Measurements from ENCODE around the gene SCFD2.

SCFD2 gene

GRCh38 chr4:52948057-52948423 lies 417.8 kb downstream of the SCFD2 start:
- no peak for TF ChIP-seq CTCF (IDR thresholded peaks at IDR 0.05; ENCODE audit: extremely low read depth, missing control alignments)

GRCh38 chr4:52947401-52948056 lies 418.3 kb downstream of the SCFD2 start:
- DNase-seq (ENCODE audit: low spot score): no peak
- TF ChIP-seq CTCF (IDR thresholded peaks at IDR 0.05; ENCODE audit: extremely low read depth, missing control alignments): no peak

More at GRCh38 chr4:52948057-52948423, 417.8 kb downstream of the SCFD2 start:
- DNase-seq (ENCODE audit: low spot score): no peak

GRCh38 chr4:52946855-52947254 lies 419.0 kb downstream of the SCFD2 start:
- TF ChIP-seq CTCF (IDR thresholded peaks at IDR 0.05; ENCODE audit: extremely low read depth, missing control alignments): no peak
- DNase-seq (ENCODE audit: low spot score): no peak

DNA sequence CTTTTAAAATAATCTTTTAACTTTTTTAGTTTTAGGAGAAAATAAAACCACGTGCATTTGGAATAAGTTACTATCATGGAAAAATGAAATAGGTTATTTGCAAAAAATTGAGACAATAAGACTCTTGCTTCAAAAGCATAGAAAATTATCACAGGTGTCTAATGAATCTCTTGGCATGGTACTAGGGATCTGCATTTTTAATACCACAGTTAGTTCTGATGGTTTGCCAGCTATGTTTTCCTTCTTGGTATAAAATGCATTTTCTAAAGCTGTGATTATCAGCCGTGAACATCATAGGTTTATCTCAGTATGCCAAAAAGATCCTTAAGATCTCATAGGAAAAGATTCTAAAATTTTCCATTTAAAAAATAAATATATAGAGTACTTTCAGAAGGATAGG lies 419.9 kb downstream of the SCFD2 start:
- no peak for DNase-seq (ENCODE audit: low spot score)
- TF ChIP-seq CTCF (IDR thresholded peaks at IDR 0.05; ENCODE audit: extremely low read depth, missing control alignments): no peak

- no peak for TF ChIP-seq CTCF (IDR thresholded peaks at IDR 0.05; ENCODE audit: extremely low read depth, missing control alignments)
- no peak for DNase-seq (ENCODE audit: low spot score)
These were observed 420.4 kb downstream of the SCFD2 start for GRCh38 chr4:52945326-52945898.

- no peak for DNase-seq (ENCODE audit: low spot score)
- no peak for TF ChIP-seq CTCF (IDR thresholded peaks at IDR 0.05; ENCODE audit: extremely low read depth, missing control alignments)
These were observed 422.2 kb downstream of the SCFD2 start for GRCh38 chr4:52943677-52944076.

DNA sequence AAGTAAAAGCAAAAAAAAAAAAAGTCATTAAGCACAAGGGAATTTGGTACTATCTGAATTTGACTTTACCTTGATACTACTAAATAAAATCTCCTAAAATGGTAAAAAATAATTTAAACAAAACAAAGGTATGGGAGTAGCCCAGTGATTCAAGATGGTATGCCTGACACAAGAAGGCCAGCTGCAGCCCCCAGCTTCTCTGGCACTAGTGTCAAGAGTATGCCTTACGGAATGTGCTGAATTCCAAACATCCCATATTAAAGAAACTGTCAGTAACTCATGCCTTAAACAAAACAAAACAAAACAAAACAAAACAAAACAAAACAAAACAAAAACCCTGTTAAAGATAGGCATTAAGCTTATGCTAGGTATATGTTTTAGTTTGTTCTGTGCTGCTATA lies 422.9 kb downstream of the SCFD2 start:
- no peak for DNase-seq (ENCODE audit: low spot score)
- TF ChIP-seq CTCF (IDR thresholded peaks at IDR 0.05; ENCODE audit: extremely low read depth, missing control alignments): no peak
